Smooth muscle cell (in vitro differentiated cells): ENCODE measurements around the gene PARVB. TPM values are rescaled to one million over a fixed set of nuclear protein-coding genes. Genes with fewer than 3 reads are reported as not detected.

Experiments
- DNase-seq: peaks from one replicate; lab custom pipeline; 2025; ENCODE audit not compliant: unreplicated experiment; lab: John Stamatoyannopoulos, UW
- H2AFZ ChIP-seq: fragments of 200-600 bp; sonication (generic); 2 replicates; pipeline ENCODE4 v1.6.0; 2016; ENCODE audit warnings: antibody characterized with exemption, low read depth, mild to moderate bottlenecking
- H3F3A ChIP-seq: fragments of 200-600 bp; sonication (generic); 2 replicates; pipeline ENCODE4 v1.6.0; 2017; ENCODE audit warnings: antibody characterized with exemption, low read depth
- H3K27ac ChIP-seq: fragments of 200-600 bp; sonication (generic); 2 replicates; pipeline ENCODE4 v1.5.1; 2016; ENCODE audit warnings: low read depth, mild to moderate bottlenecking
- H3K27me3 ChIP-seq: fragments of 200-600 bp; sonication (generic); 2 replicates; pipeline ENCODE4 v1.6.1; 2016; ENCODE audit warnings: low read depth, mild to moderate bottlenecking
- H3K36me3 ChIP-seq: fragments of 200-600 bp; sonication (generic); 2 replicates; pipeline ENCODE4 v1.5.1; 2016; ENCODE audit warnings: low read depth
- H3K4me1 ChIP-seq: fragments of 200-600 bp; sonication (generic); 2 replicates; pipeline ENCODE4 v1.5.1; 2016; ENCODE audit warnings: low read depth
- H3K4me2 ChIP-seq: fragments of 200-600 bp; sonication (generic); 2 replicates; pipeline ENCODE4 v1.6.0; 2016; ENCODE audit warnings: mild to moderate bottlenecking
- H3K4me3 ChIP-seq: fragments of 200-600 bp; sonication (generic); 2 replicates; pipeline ENCODE4 v1.5.1; 2016; ENCODE audit warnings: mild to moderate bottlenecking
- H3K79me2 ChIP-seq: fragments of 200-600 bp; sonication (generic); 2 replicates; pipeline ENCODE4 v1.6.0; 2016; ENCODE audit warnings: low read depth, mild to moderate bottlenecking
- H3K9ac ChIP-seq: fragments of 200-600 bp; sonication (generic); 2 replicates; pipeline ENCODE4 v1.6.0; 2016; ENCODE audit warnings: low read depth
- H3K9me3 ChIP-seq: fragments of 200-600 bp; sonication (generic); replicated peaks from 2 replicates; pipeline ENCODE4 v1.5.1; 2016; ENCODE audit warnings: low read depth
- H4K20me1 ChIP-seq: fragments of 200-600 bp; sonication (generic); 2 replicates; pipeline ENCODE4 v1.6.0; 2016; ENCODE audit warnings: low read depth
- CTCF ChIP-seq: fragments of 200-600 bp; sonication (generic); IDR thresholded peaks from 2 replicates; pipeline ENCODE4 v1.5.1; 2017; ENCODE audit warnings: borderline replicate concordance, mild to moderate bottlenecking, antibody characterized with exemption; ENCODE audit not compliant: insufficient read depth, poor library complexity, severe bottlenecking
- WGBS: methylation state at CpG from one replicate; pipeline ENCODE4 v1.1.7; 2016; ENCODE audit warnings: low lambda C conversion rate; 5-methylcytosine and 5-hydroxymethylcytosine counted together
- polyA plus RNA-seq: library from polyadenylated mRNA; unstranded; fragments of >200 nt; fragmentation: Nextera tagmentation; extraction: Ambion mirVana; gene quantifications from 2 replicates; pipeline ENCODE4 v1.2.1, GENCODE V29; 2016
- total RNA-seq: library from RNA; depleted of rRNA; stranded (reverse); fragments of >200 nt; gene quantifications from 2 replicates; pipeline ENCODE4 v1.2.3, GENCODE V29; 2014

PARVB gene
- total and polyA plus RNA-seq, 2 experiments from 2014 or later: 35.1 to 36.6 TPM

DNA sequence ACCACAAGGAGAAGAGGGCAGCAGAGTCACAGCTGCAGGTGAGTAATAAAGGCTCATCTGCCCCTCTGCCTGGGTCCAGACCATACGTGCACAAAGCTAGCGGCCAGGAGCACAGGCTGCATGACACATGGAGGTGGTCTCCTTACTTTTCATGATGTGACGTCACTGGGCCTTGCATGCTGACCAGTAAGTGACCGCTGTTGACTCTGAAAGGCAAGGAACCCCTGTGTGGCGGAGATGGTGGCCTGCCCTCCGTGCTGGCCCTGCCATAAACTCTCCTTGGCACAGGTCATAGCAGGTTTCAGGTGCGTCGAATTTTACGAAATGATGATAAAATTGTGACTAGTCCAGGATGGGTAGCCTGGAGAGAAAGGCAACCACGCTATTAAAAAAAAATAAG is 149.1 kb downstream of the PARVB start:
- 88% methylated on average over 10 of the region's 10 CpGs for WGBS
- no peaks in the 10 kb centered on the region for H3K4me1 ChIP-seq
- TF ChIP-seq CTCF: no peak
- no peaks in the 10 kb centered on the region for H3F3A ChIP-seq
- H3K4me2 ChIP-seq: no peak overlapping the region
- no peaks in the 10 kb centered on the region for H4K20me1 ChIP-seq
- no peaks in the 10 kb centered on the region for H3K9me3 ChIP-seq
- H2AFZ ChIP-seq: no peak overlapping the region
- no peaks in the 10 kb centered on the region for H3K79me2 ChIP-seq
- no peak overlapping the region for H3K4me3 ChIP-seq
- H3K27me3 ChIP-seq: no peaks in the 10 kb centered on the region
- no peak overlapping the region for H3K9ac ChIP-seq
- no peaks in the 10 kb centered on the region for H3K36me3 ChIP-seq
- DNase-seq: no peak
- no peak overlapping the region for H3K27ac ChIP-seq

- no peaks in the 10 kb centered on the region for H3K9me3 ChIP-seq
- no peak for DNase-seq
- no peak overlapping the region for H3K4me2 ChIP-seq
- no peak for TF ChIP-seq CTCF
- no peak overlapping the region for H3K4me3 ChIP-seq
- H3K79me2 ChIP-seq: no peaks in the 10 kb centered on the region
- no peak overlapping the region for H3K27ac ChIP-seq
- no peaks in the 10 kb centered on the region for H3K27me3 ChIP-seq
- no peaks in the 10 kb centered on the region for H3F3A ChIP-seq
- no peaks in the 10 kb centered on the region for H3K36me3 ChIP-seq
- no peak overlapping the region for H2AFZ ChIP-seq
- peaks cover 10% of the 10 kb centered on the region for H3K4me1 ChIP-seq
- no peaks in the 10 kb centered on the region for H4K20me1 ChIP-seq
- WGBS: 86% methylated on average over 8 of the region's 8 CpGs
- H3K9ac ChIP-seq: no peak overlapping the region
These were observed 151.6 kb downstream of the PARVB start for GRCh38 chr22:44175676-44176075.

DNA sequence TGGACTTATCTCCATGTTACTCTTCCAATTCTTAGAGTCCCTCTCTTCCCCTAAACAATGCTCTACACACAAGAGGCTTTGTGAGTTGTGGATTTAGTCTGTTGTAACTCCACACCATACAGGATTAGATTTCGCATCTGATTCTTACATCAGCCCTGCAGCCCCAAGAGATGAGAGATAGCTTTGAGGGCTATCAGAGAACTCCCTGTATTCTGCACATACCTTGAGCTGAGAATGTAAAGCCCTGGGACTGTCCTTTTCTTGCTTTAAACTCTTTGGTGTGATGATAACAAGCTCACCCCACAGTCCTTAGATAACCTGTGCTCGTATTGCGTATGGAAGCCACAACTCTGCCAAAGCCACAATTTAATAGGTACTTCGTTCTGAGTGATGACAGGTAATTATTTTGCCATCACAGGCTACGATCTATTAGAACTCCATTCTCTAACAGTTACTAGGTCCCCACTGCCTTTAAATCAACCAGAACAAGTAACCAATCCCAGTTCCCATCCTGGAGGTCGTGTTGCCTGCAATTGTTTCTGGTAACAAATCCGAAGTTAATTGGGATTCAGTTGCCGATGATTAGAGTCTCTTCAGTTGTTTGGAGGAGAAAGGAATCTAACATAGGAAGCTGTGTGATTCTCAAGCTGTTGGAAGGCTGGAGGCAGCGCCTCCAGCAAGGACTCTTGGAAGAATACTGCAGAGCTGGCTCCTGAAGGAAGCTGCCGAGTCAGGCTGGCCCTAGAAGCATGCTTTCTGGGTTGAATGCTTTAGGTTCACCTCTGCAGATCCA is 155.3 kb downstream of the PARVB start:
- no peak overlapping the region for H3K4me2 ChIP-seq
- H3K9me3 ChIP-seq: no peaks in the 10 kb centered on the region
- no peak overlapping the region for H2AFZ ChIP-seq
- no peaks in the 10 kb centered on the region for H3K36me3 ChIP-seq
- no peaks in the 10 kb centered on the region for H3K79me2 ChIP-seq
- H3K4me1 ChIP-seq: peaks cover 10% of the 10 kb centered on the region
- H3K9ac ChIP-seq: no peak overlapping the region
- no peaks in the 10 kb centered on the region for H3K27me3 ChIP-seq
- DNase-seq: no peak
- no peaks in the 10 kb centered on the region for H3F3A ChIP-seq
- H4K20me1 ChIP-seq: no peaks in the 10 kb centered on the region
- WGBS: 78% methylated on average over 10 of the region's 10 CpGs
- no peak overlapping the region for H3K4me3 ChIP-seq
- no peak overlapping the region for H3K27ac ChIP-seq
- no peak for TF ChIP-seq CTCF

- H3K4me2 ChIP-seq: no peak overlapping the region
- H3F3A ChIP-seq: no peaks in the 10 kb centered on the region
- H3K27ac ChIP-seq: no peak overlapping the region
- H4K20me1 ChIP-seq: no peaks in the 10 kb centered on the region
- no peaks in the 10 kb centered on the region for H3K27me3 ChIP-seq
- H2AFZ ChIP-seq: no peak overlapping the region
- H3K36me3 ChIP-seq: no peaks in the 10 kb centered on the region
- H3K4me3 ChIP-seq: no peak overlapping the region
- no peaks in the 10 kb centered on the region for H3K9me3 ChIP-seq
- no peak for TF ChIP-seq CTCF
- no peaks in the 10 kb centered on the region for H3K79me2 ChIP-seq
- WGBS: 93% methylated on average over 6 of the region's 6 CpGs
- H3K4me1 ChIP-seq: peaks cover 10% of the 10 kb centered on the region
- no peak for DNase-seq
- no peak overlapping the region for H3K9ac ChIP-seq
These were observed 156.0 kb downstream of the PARVB start for GRCh38 chr22:44179989-44180705.
